NCI-H2196 (cell line): ENCODE results near the gene SAMD5.

Source experiments
- DNase-seq: peaks from one replicate; lab custom pipeline; 2025; ENCODE audit not compliant: unreplicated experiment; lab: John Stamatoyannopoulos, UW

Gene SAMD5

DNA sequence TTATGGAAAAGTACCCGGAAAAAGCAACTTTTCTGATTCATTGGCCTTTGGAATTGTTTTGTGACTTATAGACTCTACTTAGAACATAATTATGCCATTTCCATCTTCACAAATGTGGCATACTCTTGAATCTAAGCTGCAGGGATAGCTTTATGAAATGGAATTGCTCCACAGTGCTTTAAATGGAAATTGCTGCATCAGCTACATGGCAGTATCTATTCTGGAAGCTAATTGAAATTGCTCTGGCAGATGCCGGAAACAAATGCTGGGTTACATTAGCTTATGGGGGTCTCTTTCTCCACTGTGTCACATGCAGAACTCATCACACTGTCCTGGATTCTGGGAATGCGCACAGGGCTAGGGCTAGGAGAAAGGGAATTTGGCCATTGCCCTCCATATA, 108.9 kb downstream of the SAMD5 start:
- DNase-seq = no peak

DNA sequence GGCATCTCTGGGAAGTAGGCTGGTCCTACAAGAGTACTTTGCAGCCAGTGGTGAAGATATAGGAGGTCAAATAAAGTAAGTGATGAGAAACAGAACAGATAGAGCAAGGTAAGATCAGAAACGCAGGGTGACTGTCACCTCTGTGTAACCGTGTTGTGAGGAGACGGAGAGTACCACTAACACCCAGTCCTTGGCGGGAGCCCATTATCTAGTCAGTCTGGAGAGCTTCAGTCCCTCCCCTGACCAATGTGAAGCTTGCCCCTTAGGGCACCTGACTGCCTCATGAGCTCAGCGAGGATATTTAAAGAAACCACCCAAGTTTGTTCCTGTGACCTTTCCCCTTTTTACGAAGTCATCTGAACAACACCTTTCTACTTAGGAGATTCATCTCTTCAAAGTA, 110.0 kb downstream of the SAMD5 start:
- DNase-seq = no peak

DNA sequence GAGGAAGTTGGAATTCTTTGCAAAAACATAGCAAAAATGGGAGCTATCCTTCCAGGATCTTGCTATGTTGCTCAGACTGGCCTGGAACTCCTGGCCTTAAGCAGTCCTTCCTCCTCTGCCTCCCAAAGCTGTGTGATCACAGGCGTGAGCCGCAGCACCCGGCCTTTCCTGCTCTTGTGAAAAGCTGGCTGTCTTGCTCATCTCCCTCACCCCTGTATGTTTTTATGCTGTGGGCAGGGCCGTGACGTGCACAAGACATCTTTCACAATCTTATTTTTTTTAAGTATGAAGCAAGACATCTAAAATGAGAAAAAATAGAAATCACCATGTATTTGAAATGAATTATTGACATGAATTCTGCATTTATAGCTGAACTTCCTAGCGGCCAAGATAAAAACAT, 110.4 kb downstream of the SAMD5 start:
- no peak for DNase-seq
